ENCODE results near the gene OPTN.

OPTN gene

DNA sequence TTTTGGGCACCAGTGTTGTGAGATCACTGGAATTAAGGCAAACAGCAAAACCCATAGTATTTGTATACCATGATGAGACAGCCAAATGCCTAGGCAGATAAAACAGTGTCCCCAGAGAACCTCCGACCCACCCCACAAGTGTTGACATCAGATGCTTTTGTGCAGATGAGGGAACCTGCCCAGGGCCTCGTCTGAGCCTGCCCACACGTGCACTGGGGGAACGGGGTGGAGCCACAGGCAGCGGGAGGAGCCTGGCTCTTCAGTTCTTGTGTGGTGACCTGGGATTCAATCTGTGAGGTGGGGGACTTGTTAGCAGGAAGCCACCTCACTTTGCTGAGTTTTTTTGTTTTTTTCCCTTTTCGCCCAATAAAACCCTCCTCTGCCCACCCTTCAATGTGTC lies 33.4 kb upstream of the OPTN start:
- no peak for TF ChIP-seq CTCF (conservative IDR thresholded peaks at IDR 0.05)
- no peak overlapping the region for H3K27ac ChIP-seq

- H3K27ac ChIP-seq = no peak overlapping the region
- TF ChIP-seq CTCF (conservative IDR thresholded peaks at IDR 0.05) = no peak
These were observed 32.5 kb upstream of the OPTN start for GRCh38 chr10:13067431-13067830.

- TF ChIP-seq CTCF (conservative IDR thresholded peaks at IDR 0.05) = no peak
- no peak overlapping the region for H3K27ac ChIP-seq
These were observed 31.9 kb upstream of the OPTN start for GRCh38 chr10:13068071-13068470.

GRCh38 chr10:13068484-13068883 lies 31.5 kb upstream of the OPTN start:
- no peak for TF ChIP-seq CTCF (conservative IDR thresholded peaks at IDR 0.05)
- H3K27ac ChIP-seq = no peak overlapping the region

GRCh38 chr10:13072339-13072738 lies 27.6 kb upstream of the OPTN start:
- TF ChIP-seq CTCF (conservative IDR thresholded peaks at IDR 0.05) = no peak
- no peak overlapping the region for H3K27ac ChIP-seq

- no peak overlapping the region for H3K27ac ChIP-seq
- TF ChIP-seq CTCF (conservative IDR thresholded peaks at IDR 0.05) = peak; percentile 95
These were observed 25.2 kb upstream of the OPTN start for GRCh38 chr10:13074563-13075451.

- H3K27ac ChIP-seq = no peak overlapping the region
- TF ChIP-seq CTCF (conservative IDR thresholded peaks at IDR 0.05) = no peak
These were observed 20.8 kb upstream of the OPTN start for GRCh38 chr10:13078912-13079775.
